ENCODE data around the gene LETMD1. TPM values are rescaled to one million over a fixed set of nuclear protein-coding genes. Genes with fewer than 3 reads are reported as not detected.

The LETMD1 gene
- total and polyA plus RNA-seq, 7 donors, result 37.0 to 87.2 (median 61.4) TPM

- peaks cover 7 to 91% (median 33%) of the 10 kb centered on the region in 4 donors for H3K36me3 ChIP-seq
- TF ChIP-seq EP300 (IDR thresholded peaks at IDR 0.05) (no peak), CTCF (IDR thresholded peaks at IDR 0.05) (no peak), POLR2AphosphoS5 (IDR thresholded peaks at IDR 0.05) (no peak), POLR2A (IDR thresholded peaks at IDR 0.05) (no peak)
These were observed 60.0 kb downstream of the LETMD1 start for GRCh38 chr12:51108136-51108535.

More at GRCh38 chr12:51108136-51108535, 60.0 kb downstream of the LETMD1 start:
- H3K9me3 ChIP-seq, result no peaks in the 10 kb centered on the region
- H3K4me3 ChIP-seq, result no peak overlapping the region
- H3K27me3 ChIP-seq, result no peaks in the 10 kb centered on the region
- no peaks in the 10 kb centered on the region for H3K4me1 ChIP-seq
- DNase-seq, result no peak
- intact Hi-C loops (cut with DNase I), result no loop called here
- H3K27ac ChIP-seq, result no peak overlapping the region
- 86 to 91% methylated on average over 4 of the region's 4 CpGs for WGBS, 2 donors

Small RNA genes lying within 50 kb of the gene (small RNA-seq; reads per million reads assigned to genes)
- 0 reads per million in 3 donors for gene RNU6-1273P
- 0 reads per million in 3 donors for gene RNU6-87P

Other genes with a start within 250 kb of the LETMD1 start
- not detected for gene TMPRSS12, start 205.4 kb upstream of the LETMD1 start, total RNA-seq
- gene TMPRSS12, start 205.4 kb upstream of the LETMD1 start, polyA plus RNA-seq, result not detected
- gene HIGD1C, start 95.8 kb upstream of the LETMD1 start, total RNA-seq, result not detected
- not detected for gene HIGD1C, start 95.8 kb upstream of the LETMD1 start, polyA plus RNA-seq
- 10 to 100 TPM; 25.0 to 44.6 (median 37.1) TPM for gene SLC11A2, start 21.9 kb upstream of the LETMD1 start, total RNA-seq
- gene SLC11A2, start 21.9 kb upstream of the LETMD1 start, polyA plus RNA-seq, result 10 to 100 TPM in 1 of 3 donors, 1 to 10 TPM in 2; 3.9 to 21.4 (median 4.8) TPM
- 10 to 100 TPM; 17.4 to 23.9 (median 20.6) TPM for gene CSRNP2, start 35.3 kb downstream of the LETMD1 start, total RNA-seq
- gene CSRNP2, start 35.3 kb downstream of the LETMD1 start, polyA plus RNA-seq, result 10 to 100 TPM in 1 of 3 donors, 1 to 10 TPM in 2; 8.4 to 11.4 (median 9.2) TPM
- 10 to 100 TPM; 11.9 to 17.8 (median 13.7) TPM for gene TFCP2, start 124.8 kb downstream of the LETMD1 start, total RNA-seq
- gene TFCP2, start 124.8 kb downstream of the LETMD1 start, polyA plus RNA-seq, result 10 to 100 TPM; 10.4 to 18.1 (median 12.6) TPM
- 10 to 100 TPM in 1 of 4 donors, 1 to 10 TPM in 3; 5.8 to 15.8 (median 8.5) TPM for gene POU6F1, start 169.7 kb downstream of the LETMD1 start, total RNA-seq
- gene POU6F1, start 169.7 kb downstream of the LETMD1 start, polyA plus RNA-seq, result 1 to 10 TPM; 1.2 to 4.5 (median 1.6) TPM
- gene DAZAP2, start 190.5 kb downstream of the LETMD1 start, total RNA-seq, result 100 to 1,000 TPM; 107 to 265 (median 191) TPM
- 100 to 1,000 TPM; 428 to 701 (median 638) TPM for gene DAZAP2, start 190.5 kb downstream of the LETMD1 start, polyA plus RNA-seq
- 1 to 10 TPM; 1.9 to 5.3 (median 3.4) TPM for gene SMAGP, start 222.1 kb downstream of the LETMD1 start, total RNA-seq
- 10 to 100 TPM; 78.8 to 81.7 (median 81.1) TPM for gene SMAGP, start 222.1 kb downstream of the LETMD1 start, polyA plus RNA-seq

All from sigmoid colon (tissue), 7 donors.